A549 (cell line): ENCODE data around the gene C20orf96. TPM values are rescaled to one million over a fixed set of nuclear protein-coding genes. Genes with fewer than 3 reads are reported as not detected.

Source experiments
- ATAC-seq, 2 experiments: fragments of 200-7000 bp in 1 of 2; fragments of >200 bp in 1 of 2; cut with Nextera tagmentation in 1 of 2; cut with Tn5 transposase in 1 of 2; 3 replicates each; pipeline versions ENCODE4 v1.8.0 to v1.9.1; 2018 to 2020; ENCODE audit warnings: mild to moderate bottlenecking in 1 of 2, moderate library complexity in 1 of 2
- CTCF ChIA-PET: fragments of 300-600 bp; sonication (Branson Sonifier 250); formaldehyde crosslinking; extraction: SDS; loops from one replicate; lab custom pipeline; 2021; ENCODE audit warnings: antibody characterized with exemption, inconsistent platforms; lab: Yijun Ruan, JAX
- POLR2A ChIA-PET: fragments of 350-600 bp; formaldehyde crosslinking; extraction: SDS; loops from one replicate; lab custom pipeline; 2021; ENCODE audit warnings: antibody characterized with exemption, inconsistent platforms; lab: Yijun Ruan, JAX
- DNase-seq, 2 experiments: peaks; one replicate each; pipeline versions ENCODE4 v3.0.0 to v3.0.0-alpha.2; 2011 to 2016; ENCODE audit warnings: low read depth in 1 of 2, low spot score in 1 of 2
- FAIRE-seq: peaks from 2 replicates; lab custom pipeline; 2011; peaks lifted over from hg19 to GRCh38; lab: Jason Lieb, UNC
- H3K27ac ChIP-seq, 2 experiments: fragments of >200 bp; sonication (Bioruptor Twin); formaldehyde crosslinking; 3 replicates each; pipeline ENCODE4 v1.5.1; 2016 to 2017
- H3K4me1 ChIP-seq: fragments of >200 bp; sonication (Bioruptor Twin); formaldehyde crosslinking; 3 replicates; pipeline ENCODE4 v1.6.1; 2016
- H3K4me2 ChIP-seq: fragments of >200 bp; sonication (Bioruptor Twin); formaldehyde crosslinking; 3 replicates; pipeline ENCODE4 v1.6.1; 2016
- H3K4me3 ChIP-seq: fragments of >200 bp; sonication (Bioruptor Twin); formaldehyde crosslinking; 3 replicates; pipeline ENCODE4 v1.5.1; 2016
- H3K9me3 ChIP-seq: fragments of >200 bp; sonication (Bioruptor Twin); formaldehyde crosslinking; 3 replicates; pipeline ENCODE4 v1.6.1; 2016
- BHLHE40 ChIP-seq: IDR thresholded peaks from 2 replicates; pipeline ENCODE4 v1.6.1; 2012; ENCODE audit warnings: low read depth, low read length, inconsistent platforms
- CBX8 ChIP-seq: fragments of 200-600 bp; sonication (generic); IDR thresholded peaks from 2 replicates; pipeline ENCODE4 v1.6.1; 2016
- CEBPB ChIP-seq, 2 experiments: fragments of >200 bp in 1 of 2; sonication (Bioruptor Twin) in 1 of 2; formaldehyde crosslinking in 1 of 2; IDR thresholded peaks; 2 replicates each; pipeline ENCODE4 v1.6.1; 2012 to 2016
- CHD2 ChIP-seq: fragments of 150-350 bp; IDR thresholded peaks from 2 replicates; pipeline ENCODE4 v1.6.1; 2014; ENCODE audit warnings: low read length; ENCODE audit not compliant: partially characterized antibody
- EHF ChIP-seq: fragments of 250-450 bp; sonication (Bioruptor Pico); IDR thresholded peaks from 2 replicates; pipeline ENCODE4 v1.5.0; 2020; ENCODE audit warnings: mild to moderate bottlenecking
- ESRRA ChIP-seq: fragments of 150-350 bp; IDR thresholded peaks from 2 replicates; pipeline ENCODE4 v1.6.1; 2014; ENCODE audit warnings: mild to moderate bottlenecking, low read length, borderline replicate concordance
- FOSL2 ChIP-seq, 2 experiments: fragments of 450-650 bp in 1 of 2; fragments of >200 bp in 1 of 2; sonication (Bioruptor Twin) in 1 of 2; formaldehyde crosslinking; IDR thresholded peaks; 2 replicates each; pipeline versions ENCODE4 v1.5.0 to v1.6.1; 2016 to 2020; ENCODE audit warnings: mild to moderate bottlenecking in 1 of 2, moderate library complexity in 1 of 2
- FOXS1 ChIP-seq: fragments of 250-450 bp; sonication (Bioruptor Pico); IDR thresholded peaks from 2 replicates; pipeline ENCODE4 v1.5.0; 2020; ENCODE audit warnings: mild to moderate bottlenecking, moderate library complexity
- HEYL ChIP-seq: fragments of 250-450 bp; sonication (Bioruptor Pico); IDR thresholded peaks from 2 replicates; pipeline ENCODE4 v1.8.0; 2021; ENCODE audit warnings: mild to moderate bottlenecking, moderate library complexity
- HOXA7 ChIP-seq: fragments of 250-450 bp; sonication (Bioruptor Pico); IDR thresholded peaks from 2 replicates; pipeline ENCODE4 v1.5.0; 2020; ENCODE audit warnings: mild to moderate bottlenecking, moderate library complexity
- HOXB13 ChIP-seq: fragments of 250-450 bp; sonication (Bioruptor Pico); IDR thresholded peaks from 2 replicates; pipeline ENCODE4 v1.5.0; 2020; ENCODE audit warnings: low read depth, mild to moderate bottlenecking, moderate library complexity
- JUNB ChIP-seq: fragments of >200 bp; sonication (Bioruptor Twin); formaldehyde crosslinking; IDR thresholded peaks from 2 replicates; pipeline ENCODE4 v1.6.1; 2016
- KDM1A ChIP-seq: fragments of 200-600 bp; sonication (generic); IDR thresholded peaks from 2 replicates; pipeline ENCODE4 v1.6.1; 2016; ENCODE audit warnings: low read depth, mild to moderate bottlenecking
- KDM5A ChIP-seq: fragments of 200-600 bp; sonication (generic); IDR thresholded peaks from 2 replicates; pipeline ENCODE4 v1.6.1; 2016; ENCODE audit warnings: antibody characterized with exemption, mild to moderate bottlenecking
- NFE2L2 ChIP-seq: fragments of 150-350 bp; conservative IDR thresholded peaks from 2 replicates; pipeline ENCODE4 v1.6.1; 2014; ENCODE audit warnings: low read length
- PHF8 ChIP-seq: fragments of 200-600 bp; sonication (generic); IDR thresholded peaks from 2 replicates; pipeline ENCODE4 v1.6.1; 2016; ENCODE audit warnings: low read depth, mild to moderate bottlenecking, antibody characterized with exemption, moderate library complexity, borderline replicate concordance
- RAD21 ChIP-seq, 2 experiments: fragments of >200 bp in 1 of 2; sonication (Bioruptor Twin) in 1 of 2; formaldehyde crosslinking in 1 of 2; IDR thresholded peaks in 1 of 2; conservative IDR thresholded peaks in 1 of 2; 2 replicates in 1 of 2; 3 replicates in 1 of 2; pipeline ENCODE4 v1.6.1; 2012 to 2018; ENCODE audit warnings: inconsistent platforms in 1 of 2
- RARB ChIP-seq: fragments of 250-450 bp; sonication (Bioruptor Pico); IDR thresholded peaks from 2 replicates; pipeline ENCODE4 v1.8.0; 2021; ENCODE audit warnings: mild to moderate bottlenecking, moderate library complexity
- RCOR1 ChIP-seq: fragments of 150-350 bp; IDR thresholded peaks from 2 replicates; pipeline ENCODE4 v1.6.1; 2014; ENCODE audit warnings: antibody characterized with exemption, low read length, low read depth
- RNF2 ChIP-seq: fragments of 200-600 bp; sonication (generic); IDR thresholded peaks from 2 replicates; pipeline ENCODE4 v1.6.1; 2016; ENCODE audit warnings: low read depth, mild to moderate bottlenecking, antibody characterized with exemption, moderate library complexity, borderline replicate concordance
- TFCP2L1 ChIP-seq: fragments of 250-450 bp; sonication (Bioruptor Pico); IDR thresholded peaks from 2 replicates; pipeline ENCODE4 v1.5.0; 2021; ENCODE audit warnings: mild to moderate bottlenecking
- TP53 ChIP-seq: fragments of 250-450 bp; sonication (Bioruptor Pico); IDR thresholded peaks from 2 replicates; pipeline ENCODE4 v1.5.0; 2021; ENCODE audit warnings: mild to moderate bottlenecking, moderate library complexity
- ZFP36 ChIP-seq: fragments of 450-650 bp; IDR thresholded peaks from 2 replicates; pipeline ENCODE4 v1.6.1; 2014; ENCODE audit warnings: borderline replicate concordance; ENCODE audit not compliant: partially characterized antibody
- ZSCAN20 ChIP-seq: fragments of 250-450 bp; sonication (Bioruptor Pico); IDR thresholded peaks from 2 replicates; pipeline ENCODE4 v1.8.0; 2022; ENCODE audit warnings: mild to moderate bottlenecking, moderate library complexity
- WGBS: methylation state at CpG from one replicate; pipeline ENCODE4 v1.1.6; 2017; ENCODE audit errors: missing lambda C conversion rate; 5-methylcytosine and 5-hydroxymethylcytosine counted together
- polyA plus RNA-seq, 4 experiments: library from polyadenylated mRNA; depleted of rRNA in 3 of 4; stranded (reverse); fragments of >200 nt; fragmentation: RNase III in 1 of 4; extraction: RNeasy Plus Mini Kit Qiagen cat#74134 plus additional on column Dnase treatment in 1 of 4; gene quantifications; 2 replicates in 3 of 4; 3 replicates in 1 of 4; pipeline ENCODE4 v1.2.3, GENCODE V29; 2011 to 2017
- TF ChIP-seq, protein P1 (sequence below): IDR thresholded peaks from 2 replicates; pipeline ENCODE4 v1.6.1; 2012
- TF ChIP-seq, protein P2 (sequence below): IDR thresholded peaks from 2 replicates; pipeline ENCODE4 v1.6.1; 2012; ENCODE audit warnings: low read depth, borderline replicate concordance
- TF ChIP-seq, protein P3 (sequence below): fragments of 450-650 bp; IDR thresholded peaks from 2 replicates; pipeline ENCODE4 v1.6.1; 2014; ENCODE audit warnings: antibody characterized with exemption
- TF ChIP-seq, protein P4 (sequence below): fragments of >200 bp; sonication (Bioruptor Twin); formaldehyde crosslinking; IDR thresholded peaks from 3 replicates; pipeline ENCODE4 v1.5.1; 2016
- TF ChIP-seq, protein P5 (sequence below): fragments of 250-450 bp; sonication (Bioruptor Pico); IDR thresholded peaks from 2 replicates; pipeline ENCODE4 v1.5.0; 2020; ENCODE audit warnings: low read depth, mild to moderate bottlenecking, moderate library complexity
- TF ChIP-seq, protein P6 (sequence below): fragments of >200 bp; sonication (Bioruptor Twin); formaldehyde crosslinking; IDR thresholded peaks from 3 replicates; pipeline ENCODE4 v1.6.1; 2016

Gene C20orf96
- polyA plus RNA-seq, 2 of the 4 experiments (the other 2 are of a cell fraction): 20.9 to 23.9 TPM

DNA sequence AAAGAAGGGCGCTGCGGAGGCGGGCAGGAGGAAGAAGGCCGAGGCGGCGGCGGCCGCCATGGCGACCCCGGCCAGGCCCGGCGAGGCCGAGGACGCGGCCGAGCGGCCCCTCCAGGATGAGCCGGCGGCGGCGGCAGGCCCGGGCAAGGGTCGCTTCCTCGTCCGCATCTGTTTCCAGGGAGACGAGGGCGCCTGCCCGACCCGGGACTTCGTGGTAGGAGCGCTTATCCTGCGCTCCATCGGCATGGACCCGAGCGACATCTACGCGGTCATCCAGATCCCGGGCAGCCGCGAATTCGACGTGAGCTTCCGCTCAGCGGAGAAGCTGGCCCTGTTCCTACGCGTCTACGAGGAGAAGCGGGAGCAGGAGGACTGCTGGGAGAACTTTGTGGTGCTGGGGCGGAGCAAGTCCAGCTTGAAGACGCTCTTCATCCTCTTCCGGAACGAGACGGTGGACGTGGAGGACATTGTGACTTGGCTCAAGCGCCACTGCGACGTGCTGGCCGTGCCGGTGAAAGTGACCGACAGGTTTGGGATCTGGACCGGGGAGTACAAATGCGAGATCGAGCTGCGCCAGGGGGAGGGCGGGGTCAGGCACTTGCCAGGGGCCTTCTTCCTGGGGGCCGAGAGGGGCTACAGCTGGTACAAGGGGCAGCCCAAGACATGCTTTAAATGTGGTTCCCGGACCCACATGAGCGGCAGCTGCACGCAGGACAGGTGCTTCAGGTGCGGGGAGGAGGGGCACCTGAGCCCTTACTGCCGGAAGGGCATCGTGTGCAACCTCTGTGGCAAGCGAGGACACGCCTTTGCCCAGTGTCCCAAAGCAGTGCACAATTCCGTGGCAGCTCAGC, 7.6 kb upstream of the C20orf96 start (continued):
- TF ChIP-seq RNF2: peak; percentile 49; the same call in 1 of the 2 replicates
- no peak for TF ChIP-seq FOXS1
- TF ChIP-seq HOXA7 (CRISPR knock-in tag): no peak
- TF ChIP-seq, protein P1, sequence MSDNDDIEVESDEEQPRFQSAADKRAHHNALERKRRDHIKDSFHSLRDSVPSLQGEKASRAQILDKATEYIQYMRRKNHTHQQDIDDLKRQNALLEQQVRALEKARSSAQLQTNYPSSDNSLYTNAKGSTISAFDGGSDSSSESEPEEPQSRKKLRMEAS: peak; percentile 50; the same call in 1 of the 2 replicates
- no peak for TF ChIP-seq ESRRA
- no peak for TF ChIP-seq ZSCAN20 (CRISPR knock-in tag)
- TF ChIP-seq HOXB13 (CRISPR knock-in tag): no peak
- peak; percentile 63 for TF ChIP-seq PHF8
- TF ChIP-seq RCOR1: no peak
- TF ChIP-seq, protein P2, sequence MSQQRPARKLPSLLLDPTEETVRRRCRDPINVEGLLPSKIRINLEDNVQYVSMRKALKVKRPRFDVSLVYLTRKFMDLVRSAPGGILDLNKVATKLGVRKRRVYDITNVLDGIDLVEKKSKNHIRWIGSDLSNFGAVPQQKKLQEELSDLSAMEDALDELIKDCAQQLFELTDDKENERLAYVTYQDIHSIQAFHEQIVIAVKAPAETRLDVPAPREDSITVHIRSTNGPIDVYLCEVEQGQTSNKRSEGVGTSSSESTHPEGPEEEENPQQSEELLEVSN: no peak; the same call in 1 of the 2 replicates

DNA sequence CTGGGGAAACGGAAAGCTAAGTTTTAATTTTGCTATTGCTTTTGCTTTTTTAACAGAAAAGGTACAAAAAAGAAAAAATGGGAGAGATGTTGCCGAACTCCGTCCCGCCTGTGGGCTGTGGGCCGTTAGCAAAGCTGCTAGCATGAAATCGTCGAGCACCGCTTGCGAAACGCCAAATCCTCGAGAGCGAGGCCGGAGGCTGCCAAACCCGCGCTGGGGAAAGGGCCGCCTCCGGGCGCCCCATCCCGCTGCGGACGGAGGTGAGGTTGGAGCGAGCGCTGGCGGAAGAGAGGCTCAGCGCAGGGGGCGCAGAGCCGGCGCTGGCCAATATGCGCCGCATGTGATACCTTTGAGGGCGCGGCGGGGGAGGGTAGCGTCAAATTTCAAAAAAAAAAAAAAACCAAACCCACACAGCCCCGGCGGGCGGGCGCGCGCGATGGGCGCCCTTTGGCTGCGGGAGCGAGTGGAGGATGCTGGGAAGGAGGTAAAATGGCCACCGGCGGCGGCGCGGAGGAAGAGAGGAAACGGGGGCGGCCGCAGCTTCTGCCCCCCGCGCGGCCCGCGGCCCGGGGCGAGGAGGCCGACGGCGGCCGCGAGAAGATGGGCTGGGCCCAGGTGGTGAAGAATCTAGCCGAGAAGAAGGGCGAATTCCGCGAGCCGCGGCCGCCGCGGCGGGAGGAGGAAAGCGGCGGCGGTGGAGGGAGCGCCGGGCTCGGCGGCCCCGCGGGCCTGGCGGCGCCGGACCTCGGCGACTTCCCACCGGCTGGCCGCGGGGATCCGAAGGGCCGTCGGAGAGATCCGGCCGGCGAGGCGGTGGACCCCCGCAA, 6.8 kb upstream of the C20orf96 start, which contains the start of gene ZCCHC3:
TSS of gene ZCCHC3 (plus strand) at position 473 of the 827 bp plus-strand sequence. CDS start at position 490, 17 bp downstream.
- Histone ChIP-seq H3K4me1 (peaks cover 33% of the 10 kb centered on the region), H3K4me2 (peak within 1 kb of the TSS; percentile 84), H3K4me3 (peak within 1 kb of the TSS; percentile 75), H3K27ac (peak within 1 kb of the TSS; percentile 95 to 97), H3K9me3 (no peaks in the 10 kb centered on the region)
- ATAC-seq (peak; percentile 92 to 96), DNase-seq (peak; percentile 94 to 95), FAIRE-seq (peak; percentile 18)
- CTCF ChIA-PET: interaction anchor here (1.7 to 11.0 kb wide), 4 partner anchors 31 to 56 kb away, joined by 5 to 111 read pairs (median 6); no protein-coding TSS in a partner anchor
- POLR2A ChIA-PET: interaction anchor here (0.7 to 6.0 kb wide), 6 partner anchors 12 to 50 kb away, joined by 3 to 69 read pairs (median 4); partner anchors contain the start of gene SOX12
- under 1% methylated on average over 67 of the region's 99 CpGs for WGBS
- TF ChIP-seq FOSL2 (IDR thresholded peaks at IDR 0.05) (no peak), FOSL2 (CRISPR knock-in tag; IDR thresholded peaks at IDR 0.05) (no peak; the same call in 1 of the 2 replicates), KDM1A (no peak), RCOR1 (no peak), KDM5A (peak; percentile 71), BHLHE40 (no peak), RAD21 (conservative IDR thresholded peaks at IDR 0.05 in 1 of 2, IDR thresholded peaks at IDR 0.05 in 1 of 2) (peak; percentile 5 to 46; a peak in 3 of 5 replicates), FOXS1 (no peak), JUNB (no peak), ZFP36 (no peak), TFCP2L1 (CRISPR knock-in tag) (0 out of 2 replicates have a peak, but pooled peaks have one; percentile 20), HEYL (CRISPR knock-in tag) (no peak), EHF (CRISPR knock-in tag) (no peak), CBX8 (no peak), NFE2L2 (no peak), CHD2 (peak; percentile 63), TP53 (no peak; the same call in 1 of the 2 replicates), CEBPB (IDR thresholded peaks at IDR 0.05) (peak; percentile 70 to 88), RARB (CRISPR knock-in tag) (no peak)
- TF ChIP-seq, protein P3, sequence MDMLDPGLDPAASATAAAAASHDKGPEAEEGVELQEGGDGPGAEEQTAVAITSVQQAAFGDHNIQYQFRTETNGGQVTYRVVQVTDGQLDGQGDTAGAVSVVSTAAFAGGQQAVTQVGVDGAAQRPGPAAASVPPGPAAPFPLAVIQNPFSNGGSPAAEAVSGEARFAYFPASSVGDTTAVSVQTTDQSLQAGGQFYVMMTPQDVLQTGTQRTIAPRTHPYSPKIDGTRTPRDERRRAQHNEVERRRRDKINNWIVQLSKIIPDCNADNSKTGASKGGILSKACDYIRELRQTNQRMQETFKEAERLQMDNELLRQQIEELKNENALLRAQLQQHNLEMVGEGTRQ: peak; percentile 70
- TF ChIP-seq, protein P4, sequence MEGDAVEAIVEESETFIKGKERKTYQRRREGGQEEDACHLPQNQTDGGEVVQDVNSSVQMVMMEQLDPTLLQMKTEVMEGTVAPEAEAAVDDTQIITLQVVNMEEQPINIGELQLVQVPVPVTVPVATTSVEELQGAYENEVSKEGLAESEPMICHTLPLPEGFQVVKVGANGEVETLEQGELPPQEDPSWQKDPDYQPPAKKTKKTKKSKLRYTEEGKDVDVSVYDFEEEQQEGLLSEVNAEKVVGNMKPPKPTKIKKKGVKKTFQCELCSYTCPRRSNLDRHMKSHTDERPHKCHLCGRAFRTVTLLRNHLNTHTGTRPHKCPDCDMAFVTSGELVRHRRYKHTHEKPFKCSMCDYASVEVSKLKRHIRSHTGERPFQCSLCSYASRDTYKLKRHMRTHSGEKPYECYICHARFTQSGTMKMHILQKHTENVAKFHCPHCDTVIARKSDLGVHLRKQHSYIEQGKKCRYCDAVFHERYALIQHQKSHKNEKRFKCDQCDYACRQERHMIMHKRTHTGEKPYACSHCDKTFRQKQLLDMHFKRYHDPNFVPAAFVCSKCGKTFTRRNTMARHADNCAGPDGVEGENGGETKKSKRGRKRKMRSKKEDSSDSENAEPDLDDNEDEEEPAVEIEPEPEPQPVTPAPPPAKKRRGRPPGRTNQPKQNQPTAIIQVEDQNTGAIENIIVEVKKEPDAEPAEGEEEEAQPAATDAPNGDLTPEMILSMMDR: peak; percentile 31; the same call in 2 of the 3 replicates
- TF ChIP-seq, protein P5, sequence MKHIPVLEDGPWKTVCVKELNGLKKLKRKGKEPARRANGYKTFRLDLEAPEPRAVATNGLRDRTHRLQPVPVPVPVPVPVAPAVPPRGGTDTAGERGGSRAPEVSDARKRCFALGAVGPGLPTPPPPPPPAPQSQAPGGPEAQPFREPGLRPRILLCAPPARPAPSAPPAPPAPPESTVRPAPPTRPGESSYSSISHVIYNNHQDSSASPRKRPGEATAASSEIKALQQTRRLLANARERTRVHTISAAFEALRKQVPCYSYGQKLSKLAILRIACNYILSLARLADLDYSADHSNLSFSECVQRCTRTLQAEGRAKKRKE (CRISPR knock-in tag): no peak
- TF ChIP-seq, protein P6, sequence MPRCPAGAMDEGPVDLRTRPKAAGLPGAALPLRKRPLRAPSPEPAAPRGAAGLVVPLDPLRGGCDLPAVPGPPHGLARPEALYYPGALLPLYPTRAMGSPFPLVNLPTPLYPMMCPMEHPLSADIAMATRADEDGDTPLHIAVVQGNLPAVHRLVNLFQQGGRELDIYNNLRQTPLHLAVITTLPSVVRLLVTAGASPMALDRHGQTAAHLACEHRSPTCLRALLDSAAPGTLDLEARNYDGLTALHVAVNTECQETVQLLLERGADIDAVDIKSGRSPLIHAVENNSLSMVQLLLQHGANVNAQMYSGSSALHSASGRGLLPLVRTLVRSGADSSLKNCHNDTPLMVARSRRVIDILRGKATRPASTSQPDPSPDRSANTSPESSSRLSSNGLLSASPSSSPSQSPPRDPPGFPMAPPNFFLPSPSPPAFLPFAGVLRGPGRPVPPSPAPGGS: peak; percentile 96
